Upper lobe of left lung (tissue), 4 donors: Measurements from ENCODE around the gene CDHR2.

Source experiments
- CTCF ChIP-seq, 6 experiments: fragments of 450-650 bp in 4 of 6; fragments of 200-600 bp in 2 of 6; sonication (generic) in 2 of 6; IDR thresholded peaks; one replicate each; pipeline ENCODE4 v1.5.1; 2016 to 2019; ENCODE audit warnings: antibody characterized with exemption in 6 of 6
- EP300 ChIP-seq, 4 donors: sonication (generic); formaldehyde crosslinking; IDR thresholded peaks; one replicate each; pipeline ENCODE4 v1.5.1; 2017; ENCODE audit warnings: antibody characterized with exemption in 4 of 4, control low read depth in 2 of 4
- POLR2A ChIP-seq, 4 donors: fragments of 450-650 bp; IDR thresholded peaks; one replicate each; pipeline ENCODE4 v1.5.1; 2016 to 2017; ENCODE audit warnings: antibody characterized with exemption in 4 of 4, mild to moderate bottlenecking in 2 of 4
- POLR2AphosphoS5 ChIP-seq, 2 donors: sonication (generic); formaldehyde crosslinking; IDR thresholded peaks; one replicate each; pipeline ENCODE4 v1.5.1; 2017; ENCODE audit warnings: antibody characterized with exemption in 2 of 2

- TF ChIP-seq CTCF (IDR thresholded peaks at IDR 0.05) (no peak), EP300 (IDR thresholded peaks at IDR 0.05) (no peak), POLR2A (IDR thresholded peaks at IDR 0.05) (no peak), POLR2AphosphoS5 (IDR thresholded peaks at IDR 0.05) (no peak)
These were observed 19.5 kb downstream of the CDHR2 start for GRCh38 chr5:176568657-176569056.
